HCT116 (cell line): Measurements from ENCODE around the gene RAB8A. TPM values are rescaled to one million over a fixed set of nuclear protein-coding genes. Genes with fewer than 3 reads are reported as not detected.

Source experiments
- ATAC-seq: fragments of 200-7000 bp; cut with Tn5 transposase; 2 replicates; pipeline ENCODE4 v1.9.1; 2020; ENCODE audit warnings: mild to moderate bottlenecking, moderate library complexity
- BruUV-seq: library from RNA; stranded (reverse); fragments of 400-500 nt; replicated peaks from 2 replicates; lab custom pipeline; 2021; lab: Mats Ljungman, UMichigan
- CTCF ChIA-PET: fragments of 300-600 bp; sonication (Branson Sonifier 250); formaldehyde crosslinking; loops from one replicate; lab custom pipeline; 2021; ENCODE audit warnings: antibody characterized with exemption; lab: Charles Lee
- POLR2A ChIA-PET: fragments of 300-600, 350-600 bp; sonication (Branson Sonifier 250); formaldehyde crosslinking; loops from one replicate; lab custom pipeline; 2021; ENCODE audit warnings: antibody characterized with exemption; lab: Charles Lee
- RAD21 ChIA-PET, 2 experiments: fragments of 300-600 bp; sonication (Branson Sonifier 250); formaldehyde crosslinking; loops; one replicate each; lab custom pipeline; 2023; ENCODE audit warnings: low total read pairs in 2 of 2; ENCODE audit not compliant: uncharacterized antibody in 2 of 2, unreplicated experiment in 2 of 2, low non-redundant PET in 1 of 2; lab: Charles Lee
- DNase-seq: peaks from one replicate; pipeline ENCODE4 v3.0.0-alpha.2; 2010; ENCODE audit warnings: low read depth, low spot score
- H2AFZ ChIP-seq: fragments of 200-600 bp; shearing (Covaris generic), sonication (generic); 2 replicates; pipeline ENCODE4 v1.6.1; 2017; ENCODE audit warnings: low read depth, mixed run types, mixed read lengths, antibody characterized with exemption, low read length; ENCODE audit not compliant: poor library complexity, severe bottlenecking
- H3K27ac ChIP-seq: 2 replicates; pipeline ENCODE4 v1.5.1; 2012; ENCODE audit warnings: low read depth, low read length
- H3K27me3 ChIP-seq: fragments of 200-600 bp; sonication (generic); 2 replicates; pipeline ENCODE4 v1.6.1; 2016; ENCODE audit warnings: mixed run types, low read length, mixed read lengths; ENCODE audit not compliant: insufficient read depth
- H3K36me3 ChIP-seq, 2 experiments: fragments of 200-500 bp in 1 of 2; fragments of 200-600 bp in 1 of 2; sonication (Bioruptor generic) in 1 of 2; sonication (generic) in 1 of 2; 2 replicates each; pipeline versions ENCODE4 v1.5.1 to v1.6.1; 2014 to 2016; ENCODE audit warnings: low read length in 2 of 2, inconsistent platforms in 1 of 2, mixed read lengths in 1 of 2, mixed run types in 1 of 2; ENCODE audit not compliant: insufficient read depth in 2 of 2, control insufficient read depth in 1 of 2
- H3K4me1 ChIP-seq, 2 experiments: fragments of 200-600 bp in 1 of 2; sonication (generic) in 1 of 2; 2 replicates each; pipeline versions ENCODE4 v1.5.1 to v1.6.1; 2012 to 2017; ENCODE audit warnings: low read length in 2 of 2, inconsistent platforms in 1 of 2, mild to moderate bottlenecking in 1 of 2, mixed read lengths in 1 of 2, mixed run types in 1 of 2, moderate library complexity in 1 of 2; ENCODE audit not compliant: insufficient read depth in 2 of 2, control insufficient read depth in 1 of 2
- H3K4me2 ChIP-seq: fragments of 200-600 bp; sonication (generic); 2 replicates; pipeline ENCODE4 v1.6.1; 2017; ENCODE audit warnings: mixed run types, low read length, mixed read lengths
- H3K4me3 ChIP-seq, 2 experiments: fragments of 200-600 bp in 1 of 2; sonication (generic) in 1 of 2; replicated peaks in 1 of 2; 2 replicates each; pipeline ENCODE4 v1.5.1; 2011 to 2016; ENCODE audit warnings: low read length in 2 of 2, control low read depth in 1 of 2, low read depth in 1 of 2, mild to moderate bottlenecking in 1 of 2, mixed read lengths in 1 of 2, mixed run types in 1 of 2
- H3K79me2 ChIP-seq: fragments of 200-600 bp; sonication (generic); 2 replicates; pipeline ENCODE4 v1.6.1; 2017; ENCODE audit warnings: mild to moderate bottlenecking, mixed run types, low read length, moderate library complexity, mixed read lengths; ENCODE audit not compliant: insufficient read depth
- H3K9ac ChIP-seq: fragments of 200-600 bp; sonication (generic); 2 replicates; pipeline ENCODE4 v1.6.1; 2016; ENCODE audit warnings: low read length, mixed read lengths
- H3K9me2 ChIP-seq: fragments of 200-600 bp; sonication (generic), shearing (Covaris generic); 2 replicates; pipeline ENCODE4 v1.6.1; 2017; ENCODE audit warnings: mixed run types, mild to moderate bottlenecking, moderate library complexity; ENCODE audit not compliant: insufficient read depth
- H3K9me3 ChIP-seq, 2 experiments: fragments of 200-500 bp in 1 of 2; fragments of 200-600 bp in 1 of 2; sonication (Bioruptor generic) in 1 of 2; sonication (generic) in 1 of 2; 2 replicates each; pipeline ENCODE4 v1.6.1; 2014 to 2017; ENCODE audit warnings: low read length in 2 of 2, mixed read lengths in 2 of 2, inconsistent platforms in 1 of 2, low read depth in 1 of 2, mild to moderate bottlenecking in 1 of 2, mixed run types in 1 of 2, moderate library complexity in 1 of 2; ENCODE audit not compliant: control insufficient read depth in 1 of 2, insufficient read depth in 1 of 2
- H4K20me1 ChIP-seq: fragments of 200-600 bp; sonication (generic), shearing (Covaris generic); 2 replicates; pipeline ENCODE4 v1.6.1; 2017; ENCODE audit warnings: mixed run types, mild to moderate bottlenecking, moderate library complexity; ENCODE audit not compliant: insufficient read depth
- CBX3 ChIP-seq: IDR thresholded peaks from 2 replicates; pipeline ENCODE4 v1.6.1; 2012; ENCODE audit warnings: low read depth
- CEBPB ChIP-seq: IDR thresholded peaks from 2 replicates; pipeline ENCODE4 v1.6.1; 2012; ENCODE audit warnings: low read depth
- ELF1 ChIP-seq: IDR thresholded peaks from 2 replicates; pipeline ENCODE4 v1.6.1; 2012; ENCODE audit warnings: low read depth, borderline replicate concordance
- EZH2phosphoT487 ChIP-seq: fragments of 200-600 bp; IDR thresholded peaks from 2 replicates; pipeline ENCODE4 v1.6.1; 2018; ENCODE audit warnings: antibody characterized with exemption, borderline replicate concordance
- FOSL1 ChIP-seq: IDR thresholded peaks from 2 replicates; pipeline ENCODE4 v1.6.1; 2012; ENCODE audit warnings: low read depth
- REST ChIP-seq: IDR thresholded peaks from 2 replicates; pipeline ENCODE4 v1.6.1; 2012; ENCODE audit warnings: low read depth
- YY1 ChIP-seq: IDR thresholded peaks from 2 replicates; pipeline ENCODE4 v1.6.1; 2011; ENCODE audit warnings: low read length, low read depth, moderate library complexity, mild to moderate bottlenecking; ENCODE audit not compliant: insufficient replicate concordance; ENCODE audit errors: extremely low read depth
- intact Hi-C: fragments of 100-400 bp; cut with micrococcal nuclease; formaldehyde crosslinking; loops from 2 replicates; pipeline ENCODE4 v1.10.0; 2022
- total RNA-seq: library from RNA; stranded (reverse); gene quantifications from one replicate; pipeline ENCODE4 v1.2.1, GENCODE V29; 2021; ENCODE audit not compliant: unreplicated experiment
- TF ChIP-seq, protein P1 (sequence below), 3 experiments: fragments of 200-600 bp in 1 of 3; sonication (generic) in 1 of 3; IDR thresholded peaks in 2 of 3; conservative IDR thresholded peaks in 1 of 3; 2 replicates each; pipeline ENCODE4 v1.5.1; 2012 to 2017; ENCODE audit warnings: low read depth in 2 of 3, low read length in 2 of 3, antibody characterized with exemption in 1 of 3, borderline replicate concordance in 1 of 3, control low read depth in 1 of 3, mild to moderate bottlenecking in 1 of 3, mixed read lengths in 1 of 3, mixed run types in 1 of 3, moderate library complexity in 1 of 3; ENCODE audit not compliant: insufficient read depth in 1 of 3

Gene RAB8A
- total RNA-seq, 1 experiment from 2014 or later, result 116 TPM

- TSS peak; percentile 16 for BruUV-seq
- CTCF ChIA-PET, result no interaction called here
- TF ChIP-seq EZH2phosphoT487, result no peak
- TF ChIP-seq, protein P1, sequence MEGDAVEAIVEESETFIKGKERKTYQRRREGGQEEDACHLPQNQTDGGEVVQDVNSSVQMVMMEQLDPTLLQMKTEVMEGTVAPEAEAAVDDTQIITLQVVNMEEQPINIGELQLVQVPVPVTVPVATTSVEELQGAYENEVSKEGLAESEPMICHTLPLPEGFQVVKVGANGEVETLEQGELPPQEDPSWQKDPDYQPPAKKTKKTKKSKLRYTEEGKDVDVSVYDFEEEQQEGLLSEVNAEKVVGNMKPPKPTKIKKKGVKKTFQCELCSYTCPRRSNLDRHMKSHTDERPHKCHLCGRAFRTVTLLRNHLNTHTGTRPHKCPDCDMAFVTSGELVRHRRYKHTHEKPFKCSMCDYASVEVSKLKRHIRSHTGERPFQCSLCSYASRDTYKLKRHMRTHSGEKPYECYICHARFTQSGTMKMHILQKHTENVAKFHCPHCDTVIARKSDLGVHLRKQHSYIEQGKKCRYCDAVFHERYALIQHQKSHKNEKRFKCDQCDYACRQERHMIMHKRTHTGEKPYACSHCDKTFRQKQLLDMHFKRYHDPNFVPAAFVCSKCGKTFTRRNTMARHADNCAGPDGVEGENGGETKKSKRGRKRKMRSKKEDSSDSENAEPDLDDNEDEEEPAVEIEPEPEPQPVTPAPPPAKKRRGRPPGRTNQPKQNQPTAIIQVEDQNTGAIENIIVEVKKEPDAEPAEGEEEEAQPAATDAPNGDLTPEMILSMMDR (IDR thresholded peaks at IDR 0.05 in 2 of 3, conservative IDR thresholded peaks at IDR 0.05 in 1 of 3; ENCODE audit: borderline replicate concordance in 1 of 3, insufficient read depth in 1 of 3, low read depth in 2 of 3, low read length in 2 of 3), result no peak
- TF ChIP-seq CEBPB, result no peak
- TF ChIP-seq YY1, result no peak
- TF ChIP-seq ELF1, result no peak
- no peak for TF ChIP-seq REST
- no peak for TF ChIP-seq CBX3
- no peak for TF ChIP-seq FOSL1
Measured at GRCh38 chr19:16136185-16136999, 24.7 kb downstream of the RAB8A start.

More at GRCh38 chr19:16136185-16136999, 24.7 kb downstream of the RAB8A start:
- ATAC-seq (no peak), DNase-seq (no peak)
- H3K9me2 ChIP-seq, result no peaks in the 10 kb centered on the region
- H3K9ac ChIP-seq, result no peak overlapping the region
- no peak overlapping the region for H2AFZ ChIP-seq
- no peak overlapping the region for H3K4me2 ChIP-seq
- H3K27ac ChIP-seq, result no peak overlapping the region
- intact Hi-C loops, result no loop called here
- H3K27me3 ChIP-seq, result no peaks in the 10 kb centered on the region
- POLR2A ChIA-PET, result no interaction called here
- H3K9me3 ChIP-seq, result no peaks in the 10 kb centered on the region
- RAD21 ChIA-PET, result interaction anchor here in 1 of 2 experiments (0.6 kb wide), 1 partner anchor 8 kb away, joined by 4 read pairs; no protein-coding TSS in a partner anchor
- H3K36me3 ChIP-seq, result peaks cover 10 to 22% of the 10 kb centered on the region in 2 experiments; a peak in 2 of 4 replicates
- peaks cover 0 to 4% of the 10 kb centered on the region in 2 experiments; a peak in 1 of 4 replicates for H3K4me1 ChIP-seq
- no peaks in the 10 kb centered on the region for H3K79me2 ChIP-seq
- no peaks in the 10 kb centered on the region for H4K20me1 ChIP-seq
- no peak overlapping the region for H3K4me3 ChIP-seq
